MG63 (cell line): Measurements from ENCODE around the gene LIPF. TPM values are rescaled to one million over a fixed set of nuclear protein-coding genes. Genes with fewer than 3 reads are reported as not detected.
A peak's percentile ranks its signal among the peaks of the same experiment; 100 is the strongest.
"Not testable (repeated sequence)": the region's sequence is repeated elsewhere in the genome, so short reads cannot be mapped to it uniquely, and the experiment has no call there.

ENCODE experiments used
- DNase-seq: peaks from one replicate; pipeline ENCODE4 v3.0.0-alpha.2; 2020
- H3K27me3 ChIP-seq: fragments of 250-450 bp; sonication (Bioruptor Pico); 2 replicates; pipeline ENCODE4 v1.5.1; 2020; ENCODE audit warnings: mild to moderate bottlenecking, moderate library complexity
- H3K36me3 ChIP-seq: fragments of 250-450 bp; sonication (Bioruptor Pico); 2 replicates; pipeline ENCODE4 v1.5.1; 2020; ENCODE audit warnings: mild to moderate bottlenecking, moderate library complexity
- H3K4me3 ChIP-seq: fragments of 250-450 bp; sonication (Bioruptor Pico); 2 replicates; pipeline ENCODE4 v1.5.1; 2020; ENCODE audit warnings: mild to moderate bottlenecking, moderate library complexity
- H3K9me3 ChIP-seq: fragments of 250-450 bp; sonication (Bioruptor Pico); 2 replicates; pipeline ENCODE4 v1.5.1; 2020; ENCODE audit warnings: mild to moderate bottlenecking, moderate library complexity
- total RNA-seq: library from RNA; depleted of rRNA; stranded (reverse); fragments of >200 nt; shearing (Covaris generic); gene quantifications from 2 replicates; pipeline ENCODE4 v1.2.3, GENCODE V29; 2014; ENCODE audit warnings: low replicate concordance

The LIPF gene
- total RNA-seq, 1 experiment from 2014 or later, result not detected

- Histone ChIP-seq H3K27me3 (no peaks in the 10 kb centered on the region), H3K9me3 (no peaks in the 10 kb centered on the region), H3K4me3 (no peak overlapping the region), H3K36me3 (no peaks in the 10 kb centered on the region)
- no peak for DNase-seq
Observed at GRCh38 chr10:88661577-88661976, 2.7 kb upstream of the LIPF start.

- not testable (repeated sequence) for H3K9me3 ChIP-seq, DNase-seq, H3K4me3 ChIP-seq, H3K36me3 ChIP-seq, H3K27me3 ChIP-seq
Observed at GRCh38 chr10:88663153-88663552, 1.1 kb upstream of the LIPF start.

GRCh38 chr10:88668465-88668864, 4.2 kb downstream of the LIPF start:
- Histone ChIP-seq H3K9me3 (no peaks in the 10 kb centered on the region), H3K4me3 (no peak overlapping the region), H3K27me3 (no peaks in the 10 kb centered on the region), H3K36me3 (no peaks in the 10 kb centered on the region)
- no peak for DNase-seq

GRCh38 chr10:88670497-88670896, 6.3 kb downstream of the LIPF start:
- DNase-seq, result no peak
- Histone ChIP-seq H3K27me3 (no peaks in the 10 kb centered on the region), H3K4me3 (no peak overlapping the region), H3K36me3 (no peaks in the 10 kb centered on the region), H3K9me3 (no peaks in the 10 kb centered on the region)

- H3K9me3 ChIP-seq, result no peaks in the 10 kb centered on the region
- DNase-seq, result no peak
- no peaks in the 10 kb centered on the region for H3K36me3 ChIP-seq
- H3K4me3 ChIP-seq, result no peak overlapping the region
- no peaks in the 10 kb centered on the region for H3K27me3 ChIP-seq
Observed at GRCh38 chr10:88672041-88672440, 7.8 kb downstream of the LIPF start.

- no peak overlapping the region for H3K4me3 ChIP-seq
- no peaks in the 10 kb centered on the region for H3K27me3 ChIP-seq
- H3K9me3 ChIP-seq, result no peaks in the 10 kb centered on the region
- no peaks in the 10 kb centered on the region for H3K36me3 ChIP-seq
- DNase-seq, result no peak
Observed at GRCh38 chr10:88676283-88677060, 12.2 kb downstream of the LIPF start.

GRCh38 chr10:88680958-88681357, 16.7 kb downstream of the LIPF start:
- H3K9me3 ChIP-seq, result no peaks in the 10 kb centered on the region
- no peak overlapping the region for H3K4me3 ChIP-seq
- H3K36me3 ChIP-seq, result no peaks in the 10 kb centered on the region
- no peak for DNase-seq
- H3K27me3 ChIP-seq, result no peaks in the 10 kb centered on the region

GRCh38 chr10:88682491-88682890, 18.2 kb downstream of the LIPF start:
- DNase-seq, result no peak
- Histone ChIP-seq H3K36me3 (no peaks in the 10 kb centered on the region), H3K9me3 (no peaks in the 10 kb centered on the region)

GRCh38 chr10:88687853-88688467, 23.7 kb downstream of the LIPF start:
- Histone ChIP-seq H3K4me3 (no peak overlapping the region), H3K9me3 (no peaks in the 10 kb centered on the region), H3K36me3 (no peaks in the 10 kb centered on the region), H3K27me3 (no peaks in the 10 kb centered on the region)
- DNase-seq, result no peak

More at GRCh38 chr10:88682491-88682890, 18.2 kb downstream of the LIPF start:
- H3K4me3 ChIP-seq, result no peak overlapping the region
- H3K27me3 ChIP-seq, result no peaks in the 10 kb centered on the region

- H3K4me3 ChIP-seq, result no peak overlapping the region
- H3K36me3 ChIP-seq, result no peaks in the 10 kb centered on the region
- H3K27me3 ChIP-seq, result no peaks in the 10 kb centered on the region
- DNase-seq, result no peak
- H3K9me3 ChIP-seq, result no peaks in the 10 kb centered on the region
Observed at GRCh38 chr10:88689366-88689765, 25.1 kb downstream of the LIPF start.

GRCh38 chr10:88693392-88694020, 29.3 kb downstream of the LIPF start:
- Histone ChIP-seq H3K9me3 (no peaks in the 10 kb centered on the region), H3K4me3 (no peak overlapping the region), H3K36me3 (no peaks in the 10 kb centered on the region), H3K27me3 (no peaks in the 10 kb centered on the region)
- DNase-seq, result no peak

GRCh38 chr10:88702848-88703597, 38.8 kb downstream of the LIPF start:
- Histone ChIP-seq H3K36me3 (no peaks in the 10 kb centered on the region), H3K9me3 (no peaks in the 10 kb centered on the region), H3K4me3 (no peak overlapping the region), H3K27me3 (no peaks in the 10 kb centered on the region)
- peak; percentile 13 for DNase-seq

GRCh38 chr10:88705958-88706357, 41.7 kb downstream of the LIPF start, which contains the start of gene LIPK:
LIPK (plus strand) TSS chr10:88706249; CDS start chr10:88724544, 18,295 bp downstream.
- Histone ChIP-seq H3K4me3 (no peak within 1 kb of the TSS), H3K27me3 (no peaks in the 10 kb centered on the region), H3K9me3 (no peaks in the 10 kb centered on the region)

GRCh38 chr10:88707429-88708155, 43.4 kb downstream of the LIPF start:
- peak; percentile 16 for DNase-seq
- Histone ChIP-seq H3K4me3 (no peak overlapping the region), H3K27me3 (no peaks in the 10 kb centered on the region), H3K36me3 (no peaks in the 10 kb centered on the region), H3K9me3 (no peaks in the 10 kb centered on the region)

More at GRCh38 chr10:88705958-88706357, 41.7 kb downstream of the LIPF start, which contains the start of gene LIPK:
- no peak for DNase-seq
- H3K36me3 ChIP-seq, result no peaks in the 10 kb centered on the region

- not testable (repeated sequence) for H3K27me3 ChIP-seq, H3K4me3 ChIP-seq, H3K36me3 ChIP-seq, H3K9me3 ChIP-seq, DNase-seq
Observed at GRCh38 chr10:88709361-88709760, 45.1 kb downstream of the LIPF start.

- H3K27me3 ChIP-seq, result no peaks in the 10 kb centered on the region
- no peak for DNase-seq
Observed at GRCh38 chr10:88715517-88715916, 51.3 kb downstream of the LIPF start.

More at GRCh38 chr10:88715517-88715916, 51.3 kb downstream of the LIPF start:
- no peaks in the 10 kb centered on the region for H3K9me3 ChIP-seq
- H3K36me3 ChIP-seq, result no peaks in the 10 kb centered on the region
- H3K4me3 ChIP-seq, result no peak overlapping the region
